Upper lobe of left lung (tissue), 6 donors: ENCODE data around the gene APOL2. TPM values are rescaled to one million over a fixed set of nuclear protein-coding genes. Genes with fewer than 3 reads are reported as not detected.

Experiments used
- ATAC-seq, 2 donors: fragments of 200-7000 bp; cut with Tn5 transposase; one replicate each; pipeline ENCODE4 v1.9.1; 2022; ENCODE audit warnings: mild to moderate bottlenecking in 2 of 2, moderate library complexity in 2 of 2; ENCODE audit not compliant: low FRiP score in 2 of 2
- DNase-seq, 2 donors: peaks; one replicate each; pipeline ENCODE4 v3.0.0-alpha.2; 2019 to 2020
- H3K27ac ChIP-seq, 4 donors: fragments of 200-600 bp; sonication (generic); one replicate each; pipeline ENCODE4 v1.5.1; 2016 to 2019
- H3K27me3 ChIP-seq, 4 donors: fragments of 200-600 bp; sonication (generic); one replicate each; pipeline ENCODE4 v1.5.1; 2017 to 2019
- H3K36me3 ChIP-seq, 4 donors: fragments of 200-600 bp; sonication (generic); one replicate each; pipeline ENCODE4 v1.5.1; 2016 to 2019
- H3K4me1 ChIP-seq, 4 donors: fragments of 200-600 bp; sonication (generic); one replicate each; pipeline ENCODE4 v1.5.1; 2018 to 2019
- H3K4me3 ChIP-seq, 4 donors: fragments of 200-600 bp; sonication (generic); one replicate each; pipeline ENCODE4 v1.5.1; 2017 to 2019; ENCODE audit warnings: mild to moderate bottlenecking in 2 of 4, moderate library complexity in 1 of 4
- H3K9me3 ChIP-seq, 4 donors: fragments of 200-600 bp; sonication (generic); one replicate each; pipeline ENCODE4 v1.5.1; 2018 to 2019
- CTCF ChIP-seq, 6 experiments: fragments of 450-650 bp in 4 of 6; fragments of 200-600 bp in 2 of 6; sonication (generic) in 2 of 6; IDR thresholded peaks; one replicate each; pipeline ENCODE4 v1.5.1; 2016 to 2019; ENCODE audit warnings: antibody characterized with exemption in 6 of 6
- EP300 ChIP-seq, 4 donors: sonication (generic); formaldehyde crosslinking; IDR thresholded peaks; one replicate each; pipeline ENCODE4 v1.5.1; 2017; ENCODE audit warnings: antibody characterized with exemption in 4 of 4, control low read depth in 2 of 4
- POLR2A ChIP-seq, 4 donors: fragments of 450-650 bp; IDR thresholded peaks; one replicate each; pipeline ENCODE4 v1.5.1; 2016 to 2017; ENCODE audit warnings: antibody characterized with exemption in 4 of 4, mild to moderate bottlenecking in 2 of 4
- POLR2AphosphoS5 ChIP-seq, 2 donors: sonication (generic); formaldehyde crosslinking; IDR thresholded peaks; one replicate each; pipeline ENCODE4 v1.5.1; 2017; ENCODE audit warnings: antibody characterized with exemption in 2 of 2
- WGBS, 2 donors: methylation state at CpG; one replicate each; pipeline ENCODE4 v1.1.5; 2017 to 2018; 5-methylcytosine and 5-hydroxymethylcytosine counted together
- total RNA-seq, 6 donors: library from RNA; depleted of rRNA in 4 of 6; stranded (reverse); fragments of >200 nt in 4 of 6; gene quantifications; one replicate each; pipeline versions ENCODE4 v1.1.0 to v1.2.1, GENCODE V29; 2016 to 2021
- donor health status: DM: no; HTN: no; CAD: no; lungs with moderate emphysema.
- donor health status: DM: no; HTN: yes; CAD: no; lungs with severe emphysema.

The APOL2 gene
- total RNA-seq, 6 donors from 2014 or later = 32.8 to 76.5 (median 52.6) TPM

GRCh38 chr22:36183446-36183845 is 55.9 kb downstream of the APOL2 start:
- H3K36me3 ChIP-seq = no peaks in the 10 kb centered on the region
- H3K4me1 ChIP-seq = peaks cover 0 to 9% (median 2%) of the 10 kb centered on the region in 4 donors
- WGBS, 2 donors = 95 to 97% methylated on average over 3 to 7 of the region's 7 CpGs
- DNase-seq = no peak
- no peak for TF ChIP-seq POLR2A (IDR thresholded peaks at IDR 0.05)
- no peak for TF ChIP-seq EP300 (IDR thresholded peaks at IDR 0.05)
- TF ChIP-seq CTCF (IDR thresholded peaks at IDR 0.05) = no peak
- no peak for TF ChIP-seq POLR2AphosphoS5 (IDR thresholded peaks at IDR 0.05)
- ATAC-seq = no peak
- no peaks in the 10 kb centered on the region for H3K9me3 ChIP-seq
- H3K27me3 ChIP-seq = no peaks in the 10 kb centered on the region
- no peak overlapping the region for H3K4me3 ChIP-seq
- no peak overlapping the region for H3K27ac ChIP-seq

- Histone ChIP-seq H3K27ac (no peak overlapping the region), H3K9me3 (no peaks in the 10 kb centered on the region), H3K4me1 (peaks cover 0 to 9% (median 2%) of the 10 kb centered on the region in 4 donors), H3K27me3 (no peaks in the 10 kb centered on the region), H3K4me3 (no peak overlapping the region), H3K36me3 (no peaks in the 10 kb centered on the region)
- no peak for ATAC-seq
- 95 to 96% methylated on average over 6 of the region's 6 CpGs for WGBS, 2 donors
- no peak for DNase-seq
- no peak for TF ChIP-seq CTCF (IDR thresholded peaks at IDR 0.05)
- no peak for TF ChIP-seq EP300 (IDR thresholded peaks at IDR 0.05)
- TF ChIP-seq POLR2A (IDR thresholded peaks at IDR 0.05) = no peak
- TF ChIP-seq POLR2AphosphoS5 (IDR thresholded peaks at IDR 0.05) = no peak
These were observed 56.5 kb downstream of the APOL2 start for GRCh38 chr22:36182857-36183256.

- TF ChIP-seq CTCF (IDR thresholded peaks at IDR 0.05) = no peak
- 81 to 83% methylated on average over 7 of the region's 7 CpGs for WGBS, 2 donors
- peaks cover 0 to 9% (median 2%) of the 10 kb centered on the region in 4 donors for H3K4me1 ChIP-seq
These were observed 57.3 kb downstream of the APOL2 start for GRCh38 chr22:36182056-36182455.

GRCh38 chr22:36180928-36181327 is 58.4 kb downstream of the APOL2 start:
- DNase-seq = no peak
- H3K36me3 ChIP-seq = no peaks in the 10 kb centered on the region
- no peak overlapping the region for H3K27ac ChIP-seq

More at GRCh38 chr22:36182056-36182455, 57.3 kb downstream of the APOL2 start:
- no peaks in the 10 kb centered on the region for H3K9me3 ChIP-seq
- H3K36me3 ChIP-seq = no peaks in the 10 kb centered on the region
- H3K27ac ChIP-seq = no peak overlapping the region
- H3K27me3 ChIP-seq = no peaks in the 10 kb centered on the region
- DNase-seq = no peak
- no peak overlapping the region for H3K4me3 ChIP-seq
- no peak for ATAC-seq

More at GRCh38 chr22:36180928-36181327, 58.4 kb downstream of the APOL2 start:
- 90 to 91% methylated on average over 6 of the region's 6 CpGs for WGBS, 2 donors
- Histone ChIP-seq H3K9me3 (no peaks in the 10 kb centered on the region), H3K27me3 (no peaks in the 10 kb centered on the region), H3K4me1 (peaks cover 0 to 9% (median 2%) of the 10 kb centered on the region in 4 donors), H3K4me3 (no peak overlapping the region)
- TF ChIP-seq CTCF (IDR thresholded peaks at IDR 0.05) (no peak), POLR2A (IDR thresholded peaks at IDR 0.05) (no peak), POLR2AphosphoS5 (IDR thresholded peaks at IDR 0.05) (no peak), EP300 (IDR thresholded peaks at IDR 0.05) (no peak)
- ATAC-seq = no peak
